A204.1 (cell line): ENCODE measurements around the gene NTNG2.
"Not testable (repeated sequence)": the region's sequence is repeated elsewhere in the genome, so short reads cannot be mapped to it uniquely, and the experiment has no call there.

Source experiments
- FAIRE-seq: peaks from 2 replicates; lab custom pipeline; 2012; peaks lifted over from hg19 to GRCh38; lab: Jason Lieb, UNC

NTNG2 gene

GRCh38 chr9:132250324-132251262 is 88.7 kb downstream of the NTNG2 start:
- FAIRE-seq, result no peak

DNA sequence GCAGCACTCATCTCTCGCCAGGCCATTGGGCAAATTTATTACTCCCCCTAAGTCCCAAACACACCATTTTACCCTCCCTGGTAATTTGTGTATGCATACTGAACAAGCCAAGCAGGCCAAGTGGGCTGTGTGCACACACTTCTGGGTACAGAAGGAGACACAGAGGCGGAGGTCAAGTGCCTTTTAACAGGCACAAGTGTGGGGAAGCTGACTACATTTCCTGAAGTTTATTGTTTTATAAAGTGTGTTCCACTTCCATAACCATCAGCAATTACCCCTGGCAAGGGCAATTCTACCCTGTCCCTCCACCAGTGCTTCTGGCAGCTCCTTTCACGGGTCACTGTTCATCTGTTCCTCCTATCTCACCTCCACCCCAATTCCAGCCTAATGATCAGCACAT is 99.0 kb downstream of the NTNG2 start:
- FAIRE-seq, result no peak

GRCh38 chr9:132266017-132266416 is 104.2 kb downstream of the NTNG2 start:
- FAIRE-seq, result no peak

- FAIRE-seq, result no peak
Measured at GRCh38 chr9:132267660-132268059, 105.8 kb downstream of the NTNG2 start.

DNA sequence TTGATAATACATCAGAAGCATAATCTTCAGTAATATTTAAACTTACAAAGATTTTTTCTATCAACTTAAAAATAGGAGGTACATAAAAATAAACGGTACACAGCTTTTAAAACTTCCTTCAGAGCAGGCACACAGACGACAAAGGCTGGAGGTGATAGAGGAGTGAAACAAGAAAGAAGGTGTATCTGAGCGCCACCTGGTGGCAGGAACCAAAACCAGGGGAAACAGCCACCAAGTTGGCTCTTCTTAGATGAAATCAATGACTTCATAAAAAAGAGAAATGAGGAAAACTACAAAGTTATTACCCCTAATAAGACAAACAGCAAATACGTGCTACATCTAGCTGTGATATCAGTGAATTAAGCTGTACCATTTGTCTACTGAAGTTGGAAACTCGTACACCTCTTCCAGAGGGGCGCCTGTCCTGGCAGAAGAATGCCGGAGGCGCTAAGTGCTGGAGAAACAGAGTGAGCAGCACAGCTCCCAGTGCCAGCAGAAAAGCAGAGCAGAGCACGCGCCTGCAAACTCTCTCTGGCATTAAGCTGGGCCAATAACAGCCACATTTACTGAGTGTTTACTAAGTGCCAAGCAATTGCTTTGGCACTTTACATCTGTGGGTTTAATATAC is 107.0 kb downstream of the NTNG2 start:
- peak; percentile 86 for FAIRE-seq

DNA sequence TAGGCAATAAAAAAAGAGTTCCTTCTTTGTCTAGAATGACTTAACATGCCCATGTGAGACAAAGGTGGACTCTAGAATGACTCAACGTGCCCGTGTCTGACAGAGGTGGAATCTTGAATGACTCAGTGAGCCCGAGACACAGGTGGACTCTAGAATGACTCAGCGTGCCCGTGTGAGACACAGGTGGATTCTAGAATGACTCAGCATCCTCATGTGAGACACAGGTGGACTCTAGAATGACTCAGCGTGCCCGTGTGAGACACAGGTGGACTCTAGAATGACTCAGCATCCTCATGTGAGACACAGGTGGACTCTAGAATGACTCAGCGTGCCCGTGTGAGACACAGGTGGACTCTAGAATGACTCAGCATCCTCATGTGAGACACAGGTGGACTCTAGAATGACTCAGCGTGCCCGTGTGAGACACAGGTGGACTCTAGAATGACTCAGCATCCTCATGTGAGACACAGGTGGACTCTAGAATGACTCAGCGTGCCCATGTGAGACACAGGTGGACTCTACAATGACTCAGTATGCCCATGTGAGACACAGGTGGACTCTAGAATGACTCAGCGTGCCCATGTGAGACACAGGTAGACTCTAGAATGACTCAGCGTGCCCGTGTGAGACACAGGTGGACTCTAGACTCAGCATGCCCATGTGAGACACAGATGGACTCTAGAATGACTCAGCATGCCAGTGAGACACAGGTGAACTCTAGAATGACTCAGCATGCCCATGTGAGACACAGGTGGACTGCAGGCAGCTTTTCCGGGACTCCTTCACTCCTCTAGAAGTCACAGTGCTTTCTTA is 108.1 kb downstream of the NTNG2 start:
- FAIRE-seq, result not testable (repeated sequence)

DNA sequence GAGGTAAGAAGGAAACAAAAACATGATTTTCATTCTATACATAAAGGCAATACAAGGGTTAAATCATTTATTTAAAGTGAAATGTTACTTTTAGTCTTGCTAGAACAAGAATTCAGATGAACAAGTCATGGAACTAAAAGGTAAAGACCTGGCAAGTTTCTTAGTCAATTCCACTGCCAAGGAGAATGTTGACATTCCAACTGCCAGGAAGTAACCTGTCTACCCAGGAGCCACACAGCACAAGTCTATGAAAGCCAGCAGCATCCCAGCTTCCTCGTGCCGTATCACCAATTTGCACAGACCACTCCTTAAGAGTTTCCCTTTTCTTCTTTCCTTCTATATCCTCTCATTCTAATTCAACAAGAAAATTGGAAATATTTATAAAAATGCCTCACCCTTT is 113.0 kb downstream of the NTNG2 start:
- no peak for FAIRE-seq

GRCh38 chr9:132283165-132283564 is 121.3 kb downstream of the NTNG2 start:
- FAIRE-seq, result no peak

GRCh38 chr9:132283863-132284262 is 122.0 kb downstream of the NTNG2 start:
- no peak for FAIRE-seq

DNA sequence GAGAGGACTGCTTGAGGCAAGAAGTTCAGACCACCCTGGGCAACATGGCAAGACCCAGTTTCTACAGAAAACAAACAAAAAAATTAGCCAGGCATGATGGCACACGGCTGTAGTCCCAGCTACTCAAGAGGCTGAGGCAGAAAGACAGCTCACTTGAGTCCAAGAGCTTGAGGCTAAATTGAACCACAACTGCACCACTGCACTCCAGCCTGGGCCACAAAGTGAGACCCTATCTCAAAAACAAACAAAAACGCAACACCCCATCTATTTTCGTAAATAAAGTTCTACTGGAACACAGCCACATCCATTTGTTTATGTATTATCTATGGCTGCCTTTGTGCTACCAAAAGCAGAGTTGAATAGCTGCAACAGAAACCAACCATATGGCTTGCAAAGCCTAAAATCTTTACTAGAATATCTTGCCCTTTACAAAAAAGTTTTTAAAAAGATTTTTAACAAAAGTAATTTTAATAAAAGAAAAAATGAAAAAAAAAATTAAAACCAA is 125.5 kb downstream of the NTNG2 start:
- FAIRE-seq, result no peak

- no peak for FAIRE-seq
Measured at GRCh38 chr9:132288361-132288760, 126.5 kb downstream of the NTNG2 start.

DNA sequence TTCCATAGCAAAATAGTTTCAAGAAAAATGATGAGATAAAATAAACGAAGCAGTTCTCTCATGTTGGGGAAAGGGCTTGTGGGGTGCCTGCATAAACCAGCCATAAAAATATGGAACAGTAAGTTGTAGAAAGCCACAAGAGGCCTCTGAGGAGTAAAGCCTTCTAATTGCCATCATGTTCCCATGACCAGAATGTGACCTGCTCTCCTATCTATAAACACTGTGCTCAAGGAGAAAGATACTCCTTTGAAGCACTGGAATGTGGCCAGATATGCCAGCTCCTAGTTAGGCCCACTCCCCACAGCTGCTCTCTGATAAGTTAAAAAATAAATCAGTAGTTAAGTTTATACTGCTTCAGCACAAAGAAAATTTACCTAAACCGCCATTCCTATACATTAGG is 127.1 kb downstream of the NTNG2 start:
- no peak for FAIRE-seq

DNA sequence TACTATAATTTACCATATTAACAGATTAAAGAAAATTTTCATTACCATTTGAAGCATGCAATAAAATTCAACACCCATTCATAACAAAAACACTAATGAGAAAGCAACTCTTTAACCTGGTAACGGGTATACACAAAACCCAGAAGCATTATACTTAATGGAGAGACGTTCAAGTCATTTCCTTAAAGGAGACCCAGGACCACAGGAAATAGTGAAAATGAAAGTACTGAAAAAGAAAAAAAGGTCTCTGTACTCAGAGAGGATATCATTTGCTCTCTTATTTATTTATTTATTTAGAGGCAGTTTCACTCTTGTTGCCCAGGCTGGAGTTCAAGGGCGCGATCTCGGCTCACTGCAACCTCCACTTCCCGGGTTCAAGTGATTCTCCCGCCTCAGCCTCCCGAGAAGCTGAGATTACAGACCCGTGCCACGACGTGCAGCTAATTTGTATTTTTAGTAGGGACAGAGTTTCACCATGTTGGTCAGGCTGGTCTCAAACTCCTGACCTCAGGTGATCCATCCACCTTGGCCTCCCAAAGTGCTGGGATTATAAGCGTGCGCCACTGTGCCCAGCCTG is 131.4 kb downstream of the NTNG2 start:
- FAIRE-seq, result no peak
